Subcutaneous adipose tissue (tissue), 4 donors: Measurements from ENCODE around the gene FAM110C. TPM values are rescaled to one million over a fixed set of nuclear protein-coding genes. Genes with fewer than 3 reads are reported as not detected.

ENCODE experiments used
- total RNA-seq, 4 donors: library from RNA; depleted of rRNA; stranded (reverse); fragments of >200 nt; gene quantifications; one replicate each; pipeline ENCODE4 v1.1.0, GENCODE V29; 2016
- TF ChIP-seq, protein P1 (sequence below): fragments of 450-650 bp; IDR thresholded peaks from one replicate; pipeline ENCODE4 v1.5.1; 2016; ENCODE audit warnings: low read depth, mild to moderate bottlenecking, control low read depth, antibody characterized with exemption, moderate library complexity

FAM110C gene
- total RNA-seq, 4 donors from 2014 or later = 0.82 TPM; not detected in 3

DNA sequence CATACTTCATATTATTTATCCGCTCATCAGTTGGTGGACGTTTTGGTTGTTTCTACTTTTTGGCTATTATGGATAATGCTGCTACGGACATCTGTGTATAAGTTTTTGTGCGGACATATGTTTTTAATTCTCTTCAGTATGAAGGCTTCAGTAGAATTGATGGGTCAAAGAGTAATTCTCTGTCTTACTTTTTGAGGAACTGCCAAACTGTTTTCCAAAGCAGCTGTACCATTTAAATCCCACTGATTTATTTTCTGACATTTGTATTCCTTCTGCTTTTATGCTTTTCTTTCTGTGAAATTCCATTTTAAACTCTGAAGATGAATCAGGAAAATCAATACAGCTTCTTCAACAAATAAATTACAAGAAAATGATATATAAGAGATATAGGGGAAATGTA is 20.8 kb downstream of the FAM110C start:
- TF ChIP-seq, protein P1, sequence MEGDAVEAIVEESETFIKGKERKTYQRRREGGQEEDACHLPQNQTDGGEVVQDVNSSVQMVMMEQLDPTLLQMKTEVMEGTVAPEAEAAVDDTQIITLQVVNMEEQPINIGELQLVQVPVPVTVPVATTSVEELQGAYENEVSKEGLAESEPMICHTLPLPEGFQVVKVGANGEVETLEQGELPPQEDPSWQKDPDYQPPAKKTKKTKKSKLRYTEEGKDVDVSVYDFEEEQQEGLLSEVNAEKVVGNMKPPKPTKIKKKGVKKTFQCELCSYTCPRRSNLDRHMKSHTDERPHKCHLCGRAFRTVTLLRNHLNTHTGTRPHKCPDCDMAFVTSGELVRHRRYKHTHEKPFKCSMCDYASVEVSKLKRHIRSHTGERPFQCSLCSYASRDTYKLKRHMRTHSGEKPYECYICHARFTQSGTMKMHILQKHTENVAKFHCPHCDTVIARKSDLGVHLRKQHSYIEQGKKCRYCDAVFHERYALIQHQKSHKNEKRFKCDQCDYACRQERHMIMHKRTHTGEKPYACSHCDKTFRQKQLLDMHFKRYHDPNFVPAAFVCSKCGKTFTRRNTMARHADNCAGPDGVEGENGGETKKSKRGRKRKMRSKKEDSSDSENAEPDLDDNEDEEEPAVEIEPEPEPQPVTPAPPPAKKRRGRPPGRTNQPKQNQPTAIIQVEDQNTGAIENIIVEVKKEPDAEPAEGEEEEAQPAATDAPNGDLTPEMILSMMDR = no peak

DNA sequence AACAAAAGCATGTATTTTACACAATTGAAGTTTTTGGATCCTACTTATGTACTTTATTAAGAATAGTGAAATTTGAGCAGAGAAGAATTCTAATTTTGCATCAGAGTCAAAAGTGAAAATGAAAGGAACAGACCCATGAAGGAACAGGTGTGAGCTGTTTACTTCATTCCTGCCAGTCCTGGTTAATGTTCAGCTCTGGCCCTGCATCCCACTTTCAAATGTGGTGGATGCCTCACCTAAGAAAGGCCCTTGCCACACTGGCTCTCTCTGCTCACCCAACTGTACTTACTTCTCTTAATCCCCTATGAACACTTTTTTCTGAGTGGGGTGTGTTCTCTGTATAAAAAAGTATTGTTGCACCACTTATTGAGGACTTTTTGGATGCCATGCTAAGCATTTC is 22.2 kb downstream of the FAM110C start:
- TF ChIP-seq, protein P1 = no peak

DNA sequence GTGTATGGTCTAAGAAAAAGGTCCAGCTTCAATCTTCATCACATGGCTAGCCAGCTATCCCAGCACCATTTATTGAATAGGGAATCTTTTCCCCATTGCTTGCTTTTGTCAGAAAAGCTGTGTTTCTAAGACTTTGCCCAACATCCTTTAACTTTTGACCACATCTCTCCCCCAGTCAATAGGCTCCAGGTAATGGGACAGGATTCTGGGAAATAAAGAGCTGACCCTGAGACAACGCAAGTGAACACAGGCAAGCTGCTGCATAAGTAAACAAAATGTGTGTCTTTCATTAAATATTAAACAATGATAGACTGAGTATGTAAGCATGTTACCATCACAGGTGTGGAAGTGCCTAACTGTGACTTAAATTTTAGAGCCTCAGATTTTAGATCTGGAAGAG is 23.0 kb downstream of the FAM110C start:
- TF ChIP-seq, protein P1 = no peak

DNA sequence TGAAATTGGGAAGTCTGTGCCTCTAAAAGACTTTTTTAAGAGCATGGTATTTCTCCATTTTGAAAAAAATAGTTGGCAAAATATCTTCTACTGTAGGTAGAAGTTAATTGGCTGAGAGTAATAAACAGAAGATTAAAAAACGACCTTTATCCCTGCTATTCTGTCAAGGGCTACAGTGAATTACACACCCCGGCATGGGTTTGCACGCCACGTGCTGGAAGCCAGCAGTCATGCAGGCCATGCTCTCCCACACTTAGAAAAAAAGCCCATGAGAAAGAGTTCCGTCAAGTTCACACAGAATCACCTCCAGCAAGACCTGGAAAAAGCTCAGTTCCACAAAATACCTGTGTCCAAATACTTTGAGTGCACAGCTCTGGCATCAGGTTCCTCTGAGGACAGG is 26.8 kb downstream of the FAM110C start:
- TF ChIP-seq, protein P1 = no peak

DNA sequence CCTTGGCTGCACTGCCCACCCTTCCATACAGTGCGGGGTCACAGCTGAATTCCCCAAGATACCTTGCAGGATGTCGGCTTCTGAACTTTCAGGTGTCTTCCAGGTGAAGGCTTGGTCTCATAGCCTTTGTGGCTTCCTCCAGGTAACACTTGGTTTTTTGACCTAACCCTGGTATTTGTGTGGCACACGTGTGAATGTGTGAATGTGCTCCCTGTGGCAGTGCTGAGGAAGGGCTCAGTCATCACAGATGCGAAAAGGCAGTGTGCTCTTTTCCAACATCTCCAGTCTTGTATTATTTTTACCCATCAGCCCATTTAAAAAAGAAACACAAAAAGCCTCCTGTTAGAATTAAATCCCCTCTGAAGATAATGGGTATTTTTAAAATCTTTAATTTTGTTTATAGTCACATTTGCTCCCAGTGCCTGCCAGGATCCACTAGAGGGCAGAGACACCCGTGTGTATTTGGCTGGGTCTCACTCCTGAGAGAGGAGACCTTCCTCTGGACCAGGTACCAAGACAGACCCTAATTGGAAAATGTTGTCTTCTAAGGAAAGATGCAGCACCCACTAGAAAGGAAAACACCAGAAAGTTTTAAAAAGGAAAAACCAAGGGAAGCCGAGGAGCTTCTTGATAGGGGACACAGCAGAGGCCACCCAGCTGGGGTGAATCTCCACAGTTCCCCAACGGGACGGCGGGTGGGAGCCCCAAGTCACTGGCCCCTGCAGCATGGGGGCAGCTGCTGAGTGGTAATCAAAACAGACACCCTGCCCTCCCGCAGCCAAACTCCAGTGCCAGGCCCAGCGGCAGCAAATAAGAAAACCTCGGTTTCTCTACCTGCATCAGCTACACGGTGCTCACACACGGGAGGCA is 27.7 kb downstream of the FAM110C start:
- TF ChIP-seq, protein P1 = no peak

DNA sequence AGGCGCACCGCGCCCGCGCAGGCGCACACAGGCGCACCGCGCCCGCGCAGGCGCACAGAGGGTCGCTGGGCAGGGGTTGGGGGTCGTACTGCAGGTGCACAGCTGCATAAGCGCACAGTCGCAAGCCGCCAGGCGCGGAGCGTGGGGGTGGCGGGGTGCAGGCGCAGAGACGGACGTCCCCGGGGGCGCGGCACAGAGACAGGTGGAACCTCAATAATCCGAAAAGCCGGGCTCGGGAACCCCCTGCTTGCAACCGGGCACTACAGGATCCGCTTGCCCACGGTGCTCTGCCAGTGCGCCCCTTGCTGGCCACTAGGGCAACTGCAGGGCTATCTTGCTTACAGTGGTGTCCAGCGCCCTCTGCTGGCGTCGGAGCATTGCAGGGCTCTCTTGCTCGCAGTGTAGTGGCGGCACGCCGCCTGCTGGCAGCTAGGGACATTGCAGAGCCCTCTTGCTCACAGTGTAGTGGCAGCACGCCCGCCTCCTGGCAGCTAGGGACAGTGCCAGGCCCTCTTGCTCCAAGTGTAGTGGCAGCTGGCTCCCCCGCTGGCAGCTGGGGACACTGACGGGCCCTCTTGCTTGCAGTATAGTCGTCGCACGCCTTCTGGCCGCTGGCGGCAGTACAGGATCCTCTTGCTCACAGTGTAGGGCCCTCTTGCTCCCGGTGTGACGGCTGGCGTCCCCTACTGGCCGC is 34.9 kb downstream of the FAM110C start:
- TF ChIP-seq, protein P1 = no peak

DNA sequence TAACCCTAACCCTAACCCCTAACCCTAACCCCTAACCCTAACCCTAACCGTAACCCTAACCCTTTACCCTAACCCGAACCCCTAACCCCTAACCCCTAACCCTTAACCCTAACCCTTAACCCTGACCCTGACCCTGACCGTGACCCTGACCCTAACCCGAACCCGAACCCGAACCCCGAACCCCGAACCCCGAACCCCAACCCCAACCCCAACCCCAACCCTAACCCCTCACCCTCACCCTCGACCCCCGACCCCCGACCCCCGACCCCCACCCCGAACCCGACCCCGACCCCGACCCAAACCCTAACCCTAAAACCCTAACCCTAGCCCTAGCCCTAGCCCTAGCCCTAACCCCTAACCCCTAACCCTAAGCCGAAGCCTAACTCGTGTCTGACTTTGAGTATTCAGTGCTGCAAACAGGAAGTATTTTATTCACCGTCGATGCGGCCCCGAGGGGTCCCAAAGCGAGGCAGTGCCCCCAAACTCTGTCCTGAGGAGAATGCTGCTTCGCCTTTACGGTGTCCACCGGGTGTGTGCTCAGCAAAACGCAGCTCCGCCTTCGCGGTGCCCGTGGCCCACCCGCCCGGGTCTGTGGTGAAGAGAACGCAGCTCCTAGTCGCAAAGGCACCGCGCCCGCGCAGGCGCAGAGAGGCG is 36.0 kb downstream of the FAM110C start:
- TF ChIP-seq, protein P1 = no peak
